Activated T-cell treated with anti-CD3 and anti-CD28 coated beads for 24 hours (primary cell): ENCODE results near the gene SOWAHA.
"Not testable (repeated sequence)": the region's sequence is repeated elsewhere in the genome, so short reads cannot be mapped to it uniquely, and the experiment has no call there.

Source experiments
- DNase-seq: peaks from one replicate; pipeline ENCODE4 v3.0.0-alpha.2; 2020; ENCODE audit warnings: low read depth

SOWAHA gene

GRCh38 chr5:132777209-132778069 lies 35.7 kb upstream of the SOWAHA start, which contains the start of gene SEPTIN8:
TSS of gene SEPTIN8 (minus strand) at chr5:132777239. CDS start at chr5:132777137, 102 bp downstream.
- peak; percentile 29 for DNase-seq

- no peak for DNase-seq
These were observed 35.0 kb upstream of the SOWAHA start for GRCh38 chr5:132778129-132778528.

GRCh38 chr5:132778856-132779255 lies 34.2 kb upstream of the SOWAHA start:
- DNase-seq, result no peak

GRCh38 chr5:132779961-132780360 lies 33.1 kb upstream of the SOWAHA start:
- no peak for DNase-seq

GRCh38 chr5:132780577-132780976 lies 32.5 kb upstream of the SOWAHA start:
- no peak for DNase-seq

- DNase-seq, result no peak
These were observed 32.1 kb upstream of the SOWAHA start for GRCh38 chr5:132781029-132781428.

- no peak for DNase-seq
These were observed 31.0 kb upstream of the SOWAHA start for GRCh38 chr5:132782101-132782500.

- no peak for DNase-seq
These were observed 27.7 kb upstream of the SOWAHA start for GRCh38 chr5:132785365-132785764.

GRCh38 chr5:132785864-132786263 lies 27.2 kb upstream of the SOWAHA start:
- no peak for DNase-seq

GRCh38 chr5:132787076-132787475 lies 26.0 kb upstream of the SOWAHA start:
- no peak for DNase-seq

GRCh38 chr5:132788508-132788907 lies 24.6 kb upstream of the SOWAHA start:
- DNase-seq, result no peak

- DNase-seq, result no peak
These were observed 23.9 kb upstream of the SOWAHA start for GRCh38 chr5:132788990-132789886.

- no peak for DNase-seq
These were observed 22.8 kb upstream of the SOWAHA start for GRCh38 chr5:132790201-132790865.

GRCh38 chr5:132791026-132791425 lies 22.1 kb upstream of the SOWAHA start:
- no peak for DNase-seq

GRCh38 chr5:132797651-132798050 lies 15.5 kb upstream of the SOWAHA start:
- no peak for DNase-seq

GRCh38 chr5:132799392-132799791 lies 13.7 kb upstream of the SOWAHA start:
- no peak for DNase-seq

GRCh38 chr5:132800545-132800944 lies 12.6 kb upstream of the SOWAHA start:
- DNase-seq, result no peak

GRCh38 chr5:132802044-132802684 lies 10.9 kb upstream of the SOWAHA start:
- no peak for DNase-seq

GRCh38 chr5:132802685-132803066 lies 10.4 kb upstream of the SOWAHA start:
- not testable (repeated sequence) for DNase-seq

GRCh38 chr5:132804219-132804618 lies 8.9 kb upstream of the SOWAHA start:
- DNase-seq, result not testable (repeated sequence)

GRCh38 chr5:132805872-132806271 lies 7.2 kb upstream of the SOWAHA start:
- DNase-seq, result not testable (repeated sequence)

GRCh38 chr5:132806804-132807162 lies 6.3 kb upstream of the SOWAHA start:
- DNase-seq, result not testable (repeated sequence)
